Heart left ventricle (tissue), 16 donors: ENCODE results near the gene DES. TPM values are rescaled to one million over a fixed set of nuclear protein-coding genes. Genes with fewer than 3 reads are reported as not detected.

ENCODE experiments used
- ATAC-seq, 4 donors: fragments of 200-7000 bp; cut with Tn5 transposase; one replicate each; pipeline ENCODE4 v1.9.1; 2020 to 2022; ENCODE audit warnings: moderate library complexity in 4 of 4, mild to moderate bottlenecking in 3 of 4, moderate number of reproducible peaks in 1 of 4
- DNase-seq, 5 donors: peaks; one replicate each; pipeline ENCODE4 v3.0.0-alpha.2; 2020
- H3K27ac ChIP-seq, 12 donors: fragments of 200-600 bp; sonication (generic) in 4 of 12; one replicate each; pipeline versions ENCODE4 v1.5.0 to v1.8.0; 2016 to 2022; ENCODE audit warnings: mild to moderate bottlenecking in 2 of 12
- H3K27me3 ChIP-seq, 9 donors: fragments of 200-600 bp; sonication (generic) in 2 of 9; one replicate each; pipeline versions ENCODE4 v1.5.1 to v1.8.0; 2016 to 2022; ENCODE audit warnings: mild to moderate bottlenecking in 3 of 9
- H3K36me3 ChIP-seq, 9 donors: fragments of 200-600 bp; sonication (generic) in 2 of 9; one replicate each; pipeline versions ENCODE4 v1.5.0 to v1.8.0; 2018 to 2022; ENCODE audit warnings: mild to moderate bottlenecking in 2 of 9
- H3K4me1 ChIP-seq, 12 donors: fragments of 200-600 bp; sonication (generic) in 4 of 12; one replicate each; pipeline versions ENCODE4 v1.5.0 to v1.8.0; 2016 to 2022; ENCODE audit warnings: mild to moderate bottlenecking in 3 of 12
- H3K4me3 ChIP-seq, 12 donors: fragments of 200-600 bp; sonication (generic) in 4 of 12; one replicate each; pipeline versions ENCODE4 v1.5.0 to v1.8.0; 2017 to 2022; ENCODE audit warnings: mild to moderate bottlenecking in 9 of 12, moderate library complexity in 4 of 12
- H3K9me3 ChIP-seq, 12 donors: fragments of 200-600 bp; sonication (generic) in 4 of 12; one replicate each; pipeline versions ENCODE4 v1.5.0 to v1.8.0; 2016 to 2022; ENCODE audit warnings: mild to moderate bottlenecking in 1 of 12
- CTCF ChIP-seq, 12 donors: fragments of 200-600 bp; sonication (generic) in 4 of 12; IDR thresholded peaks; one replicate each; pipeline versions ENCODE4 v1.5.0 to v1.8.0; 2018 to 2022; ENCODE audit warnings: antibody characterized with exemption in 12 of 12, mild to moderate bottlenecking in 5 of 12
- POLR2A ChIP-seq, 2 donors: fragments of 450-650 bp; IDR thresholded peaks; one replicate each; pipeline ENCODE4 v1.6.1; 2017; ENCODE audit warnings: antibody characterized with exemption in 2 of 2, mild to moderate bottlenecking in 2 of 2, moderate library complexity in 2 of 2
- WGBS, 4 donors: extraction: QIAGEN DNeasy Blood & Tissue Kit in 2 of 4; methylation state at CpG; one replicate each; pipeline versions ENCODE4 v1.1.5 to v1.1.7; 2013 to 2018; 5-methylcytosine and 5-hydroxymethylcytosine counted together
- intact Hi-C, 10 donors: fragments of 100-400 bp; cut with DNase I; formaldehyde crosslinking; loops; one replicate each; pipeline versions ENCODE4 v1.11.1 to v1.14.2; 2022
- polyA plus RNA-seq, 2 donors: library from polyadenylated mRNA; stranded (reverse); fragments of 200-250 nt; gene quantifications; one replicate each; pipeline ENCODE4 v1.2.3, GENCODE V29; 2013
- total RNA-seq, 9 donors: library from RNA; depleted of rRNA in 2 of 9; stranded (reverse); fragments of >200 nt in 2 of 9; fragmentation: NEBNext Ultra II Directional in 3 of 9; extraction: Animal tissue kit (Norgen Biotek cat#: 25700) in 3 of 9; gene quantifications; one replicate each; pipeline versions ENCODE4 v1.1.0 to v1.2.4, GENCODE V29; 2016 to 2023
- donor health status: ischemic (EF 13 %, LVEDD 7.1; RV severe dilation, severe dysfunction).
- donor health status: healthy with polysubstance abuse.
- donor health status: DM: no; HTN: yes; CAD: no.
- donor health status: DM: no; HTN: no; CAD: no.
- donor health status: ischemic (EF 25% LVEDD 6.9; RV normal size, moderate dysfunction).
- donor health status: ischemic (EF 25% LVEDD 5.7; RV mildly dilated, moderate dysfunction).
- donor health status: healthy.
- donor health status: DM: yes; HTN: yes; CAD: no.
- donor health status: ischemic (EF 35%, LVEDD 5.7; RV mildly dilated, moderate dysfunction).
- donor health status: nonischemic (EF 11% LVEDD 7.7; RV severe dilation, severe dysfunction).
- donor health status: DM: yes; HTN: yes; CAD: no.
- donor health status: PGD.
- donor health status: ischemic (EF 29% LVEDD 5.4; RV normal size, mild dysfunction).
- donor health status: nonischemic (EF 23%, LVEDD 6.1; RV moderate dilation, normal function).

Gene DES
- total and polyA plus RNA-seq, 11 donors: 9,618 to 28,674 (median 17,979) TPM

GRCh38 chr2:219387306-219388120 is 30.7 kb upstream of the DES start, which contains the start of gene DNPEP:
Gene DNPEP (minus strand): TSS chr2:219387912. CDS start chr2:219387794, 118 bp downstream.
- peak within 1 kb of the TSS; percentile 52 to 95 (median 86) for H3K4me3 ChIP-seq
- H3K4me1 ChIP-seq: peaks cover 0 to 19% (median 11%) of the 10 kb centered on the region in 12 donors
- peak within 1 kb of the TSS; percentile 81 to 99 (median 95) for H3K27ac ChIP-seq
- H3K27me3 ChIP-seq: no peaks in the 10 kb centered on the region
- peaks cover 0 to 41% (median 39%) of the 10 kb centered on the region in 9 donors for H3K36me3 ChIP-seq
- no peak for TF ChIP-seq CTCF (IDR thresholded peaks at IDR 0.05)
- peak in 1 of 2 donors; percentile 42 for TF ChIP-seq POLR2A (IDR thresholded peaks at IDR 0.05)
- WGBS, 4 donors: 0 to 1% (median 1%) methylated on average over 21 to 76 of the region's 76 CpGs
- intact Hi-C loops: loop anchor here in 6 of 10 donors (10.0 kb wide), 3 partner anchors 93 to 223 kb away; partner anchors contain the start of genes CNPPD1 (in 3 of the 6), NHEJ1 (in 3 of the 6), RETREG2 (in 3 of the 6) and SLC23A3 (in 3 of the 6)
- DNase-seq (peak; percentile 85 to 98 (median 95)), ATAC-seq (peak; percentile 44 to 79 (median 72))
- H3K9me3 ChIP-seq: peaks cover 0 to 6% (median 0%) of the 10 kb centered on the region in 12 donors

- intact Hi-C loops: loop anchor here in 6 of 10 donors (10.0 kb wide), 3 partner anchors 94 to 224 kb away; partner anchors contain the start of genes CNPPD1 (in 3 of the 6), NHEJ1 (in 3 of the 6), RETREG2 (in 3 of the 6) and SLC23A3 (in 3 of the 6)
- DNase-seq: peak; percentile 99 to 100 (median 99)
- H3K36me3 ChIP-seq: peaks cover 0 to 33% (median 31%) of the 10 kb centered on the region in 9 donors
- peak; percentile 83 to 92 (median 88) for ATAC-seq
- TF ChIP-seq POLR2A (IDR thresholded peaks at IDR 0.05): peak in 1 of 2 donors; percentile 40
- peak; percentile 40 to 87 (median 74) for TF ChIP-seq CTCF (IDR thresholded peaks at IDR 0.05)
- H3K27ac ChIP-seq: peak overlapping the region; percentile 77 to 99 (median 89)
- H3K4me3 ChIP-seq: peak overlapping the region in 10 of 12 donors; percentile 20 to 95 (median 78)
- H3K4me1 ChIP-seq: peaks cover 0 to 19% (median 11%) of the 10 kb centered on the region in 12 donors
- H3K27me3 ChIP-seq: no peaks in the 10 kb centered on the region
- 1 to 3% (median 2%) methylated on average over 21 to 78 of the region's 78 CpGs for WGBS, 4 donors
- H3K9me3 ChIP-seq: peaks cover 0 to 6% (median 0%) of the 10 kb centered on the region in 12 donors
Observed at GRCh38 chr2:219388121-219388906, 29.9 kb upstream of the DES start.

GRCh38 chr2:219388907-219389156 is 29.3 kb upstream of the DES start:
- no peak for ATAC-seq

More at GRCh38 chr2:219388907-219389156, 29.3 kb upstream of the DES start:
- no peaks in the 10 kb centered on the region for H3K27me3 ChIP-seq
- H3K27ac ChIP-seq: peak overlapping the region in 11 of 12 donors; percentile 62 to 99 (median 88)
- H3K4me1 ChIP-seq: peaks cover 0 to 19% (median 11%) of the 10 kb centered on the region in 12 donors
- H3K36me3 ChIP-seq: peaks cover 0 to 28% (median 26%) of the 10 kb centered on the region in 9 donors
- TF ChIP-seq POLR2A (IDR thresholded peaks at IDR 0.05) (no peak), CTCF (IDR thresholded peaks at IDR 0.05) (no peak)
- H3K9me3 ChIP-seq: peaks cover 0 to 6% (median 0%) of the 10 kb centered on the region in 12 donors
- DNase-seq: no peak
- intact Hi-C loops: loop anchor here in 6 of 10 donors (10.0 kb wide), 3 partner anchors 94 to 224 kb away; partner anchors contain the start of genes CNPPD1 (in 3 of the 6), NHEJ1 (in 3 of the 6), RETREG2 (in 3 of the 6) and SLC23A3 (in 3 of the 6)
- peak overlapping the region in 7 of 12 donors; percentile 22 to 95 (median 83) for H3K4me3 ChIP-seq
- WGBS, 4 donors: 55 to 64% (median 61%) methylated on average over 6 of the region's 6 CpGs
